K562 (cell line): ENCODE data around the gene KRT80.

ENCODE experiments used
- CC2D1A ChIP-seq: fragments of 450-650 bp; IDR thresholded peaks from 2 replicates; pipeline ENCODE4 v1.6.1; 2017; ENCODE audit warnings: mild to moderate bottlenecking
- CTCF ChIP-seq, 3 experiments: IDR thresholded peaks in 2 of 3; conservative IDR thresholded peaks in 1 of 3; 2 replicates each; pipeline ENCODE4 v1.5.1; 2011 to 2012; ENCODE audit warnings: low read length in 3 of 3, mild to moderate bottlenecking in 3 of 3, control low read depth in 2 of 3, improper control_type of control experiment in 1 of 3, inconsistent platforms in 1 of 3, low read depth in 1 of 3, mixed read lengths in 1 of 3, moderate library complexity in 1 of 3; ENCODE audit not compliant: insufficient read depth in 2 of 3
- EP300 ChIP-seq: IDR thresholded peaks from 2 replicates; pipeline ENCODE4 v1.6.1; 2012; ENCODE audit warnings: low read length, improper control_type of control experiment
- GABPA ChIP-seq: fragments of 200-800 bp; sonication (Bioruptor generic); conservative IDR thresholded peaks from 2 replicates; pipeline ENCODE4 v1.6.1; 2016; ENCODE audit warnings: low read depth, missing genetic modification characterization, missing compliant biosample characterization
- MEIS2 ChIP-seq: fragments of 450-650 bp; IDR thresholded peaks from 2 replicates; pipeline ENCODE4 v1.6.1; 2014; ENCODE audit warnings: mild to moderate bottlenecking; ENCODE audit not compliant: partially characterized antibody
- PHF8 ChIP-seq: fragments of 200-600 bp; sonication (generic); IDR thresholded peaks from 2 replicates; pipeline ENCODE4 v1.6.1; 2012; ENCODE audit warnings: mixed run types, mild to moderate bottlenecking, inconsistent platforms, low read length, moderate library complexity, borderline replicate concordance
- REST ChIP-seq, 2 experiments: fragments of 450-650 bp; formaldehyde crosslinking in 1 of 2; IDR thresholded peaks; 2 replicates each; pipeline versions ENCODE4 v1.4.0 to v1.6.1; 2014 to 2020; ENCODE audit warnings: mild to moderate bottlenecking in 2 of 2, borderline replicate concordance in 1 of 2, low read depth in 1 of 2
- STAT6 ChIP-seq: sonication (generic); formaldehyde crosslinking; IDR thresholded peaks from 2 replicates; pipeline ENCODE4 v1.8.1; 2023; ENCODE audit warnings: mild to moderate bottlenecking, missing genetic modification reagents
- TAF9B ChIP-seq: fragments of 450-650 bp; IDR thresholded peaks from 2 replicates; pipeline ENCODE4 v1.6.1; 2018; ENCODE audit warnings: mild to moderate bottlenecking; ENCODE audit not compliant: partially characterized antibody
- TF ChIP-seq, protein P1 (sequence below): fragments of 450-650 bp; IDR thresholded peaks from 2 replicates; pipeline ENCODE4 v1.6.1; 2017; ENCODE audit warnings: antibody characterized with exemption, mild to moderate bottlenecking
- TF ChIP-seq, protein P2 (sequence below): sonication (generic); formaldehyde crosslinking; IDR thresholded peaks from 2 replicates; pipeline ENCODE4 v1.8.1; 2022; ENCODE audit warnings: missing genetic modification reagents

GRCh38 chr12:52221912-52222457, 30.2 kb upstream of the KRT80 start:
- no peak for TF ChIP-seq PHF8
- no peak for TF ChIP-seq EP300
- TF ChIP-seq CTCF (IDR thresholded peaks at IDR 0.05 in 2 of 3, conservative IDR thresholded peaks at IDR 0.05 in 1 of 3; ENCODE audit: insufficient read depth in 2 of 3, low read depth in 1 of 3, low read length in 3 of 3) = peak; percentile 60 to 84 (median 72)
- no peak for TF ChIP-seq MEIS2
- TF ChIP-seq GABPA = no peak
- TF ChIP-seq CC2D1A = no peak
- no peak; the same call in 1 of the 2 replicates for TF ChIP-seq REST (IDR thresholded peaks at IDR 0.05; ENCODE audit: borderline replicate concordance)
- TF ChIP-seq REST (CRISPR knock-in tag; IDR thresholded peaks at IDR 0.05; ENCODE audit: low read depth) = no peak
- no peak for TF ChIP-seq STAT6 (CRISPR knock-in tag)
- TF ChIP-seq, protein P1, sequence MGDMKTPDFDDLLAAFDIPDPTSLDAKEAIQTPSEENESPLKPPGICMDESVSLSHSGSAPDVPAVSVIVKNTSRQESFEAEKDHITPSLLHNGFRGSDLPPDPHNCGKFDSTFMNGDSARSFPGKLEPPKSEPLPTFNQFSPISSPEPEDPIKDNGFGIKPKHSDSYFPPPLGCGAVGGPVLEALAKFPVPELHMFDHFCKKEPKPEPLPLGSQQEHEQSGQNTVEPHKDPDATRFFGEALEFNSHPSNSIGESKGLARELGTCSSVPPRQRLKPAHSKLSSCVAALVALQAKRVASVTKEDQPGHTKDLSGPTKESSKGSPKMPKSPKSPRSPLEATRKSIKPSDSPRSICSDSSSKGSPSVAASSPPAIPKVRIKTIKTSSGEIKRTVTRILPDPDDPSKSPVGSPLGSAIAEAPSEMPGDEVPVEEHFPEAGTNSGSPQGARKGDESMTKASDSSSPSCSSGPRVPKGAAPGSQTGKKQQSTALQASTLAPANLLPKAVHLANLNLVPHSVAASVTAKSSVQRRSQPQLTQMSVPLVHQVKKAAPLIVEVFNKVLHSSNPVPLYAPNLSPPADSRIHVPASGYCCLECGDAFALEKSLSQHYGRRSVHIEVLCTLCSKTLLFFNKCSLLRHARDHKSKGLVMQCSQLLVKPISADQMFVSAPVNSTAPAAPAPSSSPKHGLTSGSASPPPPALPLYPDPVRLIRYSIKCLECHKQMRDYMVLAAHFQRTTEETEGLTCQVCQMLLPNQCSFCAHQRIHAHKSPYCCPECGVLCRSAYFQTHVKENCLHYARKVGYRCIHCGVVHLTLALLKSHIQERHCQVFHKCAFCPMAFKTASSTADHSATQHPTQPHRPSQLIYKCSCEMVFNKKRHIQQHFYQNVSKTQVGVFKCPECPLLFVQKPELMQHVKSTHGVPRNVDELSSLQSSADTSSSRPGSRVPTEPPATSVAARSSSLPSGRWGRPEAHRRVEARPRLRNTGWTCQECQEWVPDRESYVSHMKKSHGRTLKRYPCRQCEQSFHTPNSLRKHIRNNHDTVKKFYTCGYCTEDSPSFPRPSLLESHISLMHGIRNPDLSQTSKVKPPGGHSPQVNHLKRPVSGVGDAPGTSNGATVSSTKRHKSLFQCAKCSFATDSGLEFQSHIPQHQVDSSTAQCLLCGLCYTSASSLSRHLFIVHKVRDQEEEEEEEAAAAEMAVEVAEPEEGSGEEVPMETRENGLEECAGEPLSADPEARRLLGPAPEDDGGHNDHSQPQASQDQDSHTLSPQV = no peak
- TF ChIP-seq TAF9B = no peak
- TF ChIP-seq, protein P2, sequence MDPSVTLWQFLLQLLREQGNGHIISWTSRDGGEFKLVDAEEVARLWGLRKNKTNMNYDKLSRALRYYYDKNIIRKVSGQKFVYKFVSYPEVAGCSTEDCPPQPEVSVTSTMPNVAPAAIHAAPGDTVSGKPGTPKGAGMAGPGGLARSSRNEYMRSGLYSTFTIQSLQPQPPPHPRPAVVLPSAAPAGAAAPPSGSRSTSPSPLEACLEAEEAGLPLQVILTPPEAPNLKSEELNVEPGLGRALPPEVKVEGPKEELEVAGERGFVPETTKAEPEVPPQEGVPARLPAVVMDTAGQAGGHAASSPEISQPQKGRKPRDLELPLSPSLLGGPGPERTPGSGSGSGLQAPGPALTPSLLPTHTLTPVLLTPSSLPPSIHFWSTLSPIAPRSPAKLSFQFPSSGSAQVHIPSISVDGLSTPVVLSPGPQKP = no peak
